Gastroesophageal sphincter (tissue), 3 donors: ENCODE measurements around the gene PRR23E.

Experiments used
- CTCF ChIP-seq, 4 experiments: fragments of 200-600 bp in 2 of 4; fragments of 450-650 bp in 2 of 4; sonication (generic) in 1 of 4; IDR thresholded peaks; one replicate each; pipeline ENCODE4 v1.5.1; 2017 to 2019; ENCODE audit warnings: antibody characterized with exemption in 4 of 4, mild to moderate bottlenecking in 2 of 4, moderate library complexity in 2 of 4
- POLR2A ChIP-seq, 2 donors: fragments of 450-650 bp; IDR thresholded peaks; one replicate each; pipeline ENCODE4 v1.6.1; 2017; ENCODE audit warnings: antibody characterized with exemption in 2 of 2, mild to moderate bottlenecking in 2 of 2, moderate library complexity in 1 of 2

DNA sequence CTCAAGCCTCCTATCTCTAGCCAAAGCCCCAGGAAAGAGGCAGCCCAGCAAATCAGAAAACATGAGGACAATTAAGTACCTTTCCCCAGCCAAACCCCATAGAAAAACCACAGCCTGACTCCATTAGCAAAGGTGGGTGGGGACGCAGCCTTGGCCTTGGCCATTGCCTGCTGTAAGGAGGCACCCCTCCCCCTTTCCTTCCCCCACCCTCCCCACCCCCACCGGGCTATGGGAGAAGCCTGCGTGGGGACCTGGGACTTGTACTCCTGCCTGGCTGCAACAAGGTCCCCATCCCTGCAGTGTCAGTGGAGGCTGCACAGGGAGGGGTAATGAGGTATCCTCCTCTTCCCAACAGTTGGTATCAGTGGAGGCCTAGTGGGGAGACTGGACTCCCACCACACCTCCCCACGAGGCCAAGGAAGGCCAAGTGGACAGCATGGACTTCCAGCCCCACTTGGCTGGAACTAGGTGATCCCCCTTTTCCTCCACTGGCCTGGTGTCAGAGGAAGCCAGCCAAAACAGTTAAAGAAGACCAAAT lies 20.5 kb downstream of the PRR23E start:
- TF ChIP-seq CTCF (IDR thresholded peaks at IDR 0.05) = no peak
- TF ChIP-seq POLR2A (IDR thresholded peaks at IDR 0.05) = no peak
